ENCODE measurements around the gene NOC4L.

DNA sequence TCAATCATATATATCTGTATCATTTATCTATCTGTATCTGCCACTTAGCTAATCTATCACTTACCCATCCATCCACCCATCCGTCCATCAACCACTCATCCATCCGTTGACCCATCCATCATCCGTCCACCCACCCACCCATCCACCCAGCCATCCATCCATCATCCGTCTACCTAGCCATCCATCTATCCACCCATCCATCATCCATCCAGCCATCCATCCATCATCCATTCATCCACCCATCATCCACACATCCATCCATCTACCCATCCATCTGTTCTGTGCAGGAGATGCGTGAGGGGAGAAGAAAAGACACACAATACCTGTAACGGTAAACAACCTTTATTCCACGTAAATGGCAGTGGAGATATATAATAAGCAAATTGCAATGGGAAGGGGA, 20.2 kb downstream of the NOC4L start:
- TF ChIP-seq, protein P1, sequence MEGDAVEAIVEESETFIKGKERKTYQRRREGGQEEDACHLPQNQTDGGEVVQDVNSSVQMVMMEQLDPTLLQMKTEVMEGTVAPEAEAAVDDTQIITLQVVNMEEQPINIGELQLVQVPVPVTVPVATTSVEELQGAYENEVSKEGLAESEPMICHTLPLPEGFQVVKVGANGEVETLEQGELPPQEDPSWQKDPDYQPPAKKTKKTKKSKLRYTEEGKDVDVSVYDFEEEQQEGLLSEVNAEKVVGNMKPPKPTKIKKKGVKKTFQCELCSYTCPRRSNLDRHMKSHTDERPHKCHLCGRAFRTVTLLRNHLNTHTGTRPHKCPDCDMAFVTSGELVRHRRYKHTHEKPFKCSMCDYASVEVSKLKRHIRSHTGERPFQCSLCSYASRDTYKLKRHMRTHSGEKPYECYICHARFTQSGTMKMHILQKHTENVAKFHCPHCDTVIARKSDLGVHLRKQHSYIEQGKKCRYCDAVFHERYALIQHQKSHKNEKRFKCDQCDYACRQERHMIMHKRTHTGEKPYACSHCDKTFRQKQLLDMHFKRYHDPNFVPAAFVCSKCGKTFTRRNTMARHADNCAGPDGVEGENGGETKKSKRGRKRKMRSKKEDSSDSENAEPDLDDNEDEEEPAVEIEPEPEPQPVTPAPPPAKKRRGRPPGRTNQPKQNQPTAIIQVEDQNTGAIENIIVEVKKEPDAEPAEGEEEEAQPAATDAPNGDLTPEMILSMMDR (IDR thresholded peaks at IDR 0.05): no peak
- TF ChIP-seq, protein P2, sequence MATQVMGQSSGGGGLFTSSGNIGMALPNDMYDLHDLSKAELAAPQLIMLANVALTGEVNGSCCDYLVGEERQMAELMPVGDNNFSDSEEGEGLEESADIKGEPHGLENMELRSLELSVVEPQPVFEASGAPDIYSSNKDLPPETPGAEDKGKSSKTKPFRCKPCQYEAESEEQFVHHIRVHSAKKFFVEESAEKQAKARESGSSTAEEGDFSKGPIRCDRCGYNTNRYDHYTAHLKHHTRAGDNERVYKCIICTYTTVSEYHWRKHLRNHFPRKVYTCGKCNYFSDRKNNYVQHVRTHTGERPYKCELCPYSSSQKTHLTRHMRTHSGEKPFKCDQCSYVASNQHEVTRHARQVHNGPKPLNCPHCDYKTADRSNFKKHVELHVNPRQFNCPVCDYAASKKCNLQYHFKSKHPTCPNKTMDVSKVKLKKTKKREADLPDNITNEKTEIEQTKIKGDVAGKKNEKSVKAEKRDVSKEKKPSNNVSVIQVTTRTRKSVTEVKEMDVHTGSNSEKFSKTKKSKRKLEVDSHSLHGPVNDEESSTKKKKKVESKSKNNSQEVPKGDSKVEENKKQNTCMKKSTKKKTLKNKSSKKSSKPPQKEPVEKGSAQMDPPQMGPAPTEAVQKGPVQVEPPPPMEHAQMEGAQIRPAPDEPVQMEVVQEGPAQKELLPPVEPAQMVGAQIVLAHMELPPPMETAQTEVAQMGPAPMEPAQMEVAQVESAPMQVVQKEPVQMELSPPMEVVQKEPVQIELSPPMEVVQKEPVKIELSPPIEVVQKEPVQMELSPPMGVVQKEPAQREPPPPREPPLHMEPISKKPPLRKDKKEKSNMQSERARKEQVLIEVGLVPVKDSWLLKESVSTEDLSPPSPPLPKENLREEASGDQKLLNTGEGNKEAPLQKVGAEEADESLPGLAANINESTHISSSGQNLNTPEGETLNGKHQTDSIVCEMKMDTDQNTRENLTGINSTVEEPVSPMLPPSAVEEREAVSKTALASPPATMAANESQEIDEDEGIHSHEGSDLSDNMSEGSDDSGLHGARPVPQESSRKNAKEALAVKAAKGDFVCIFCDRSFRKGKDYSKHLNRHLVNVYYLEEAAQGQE (IDR thresholded peaks at IDR 0.05; ENCODE audit: insufficient read depth in 1 of 2, low read depth in 2 of 2, low read length in 1 of 2): no peak
- TF ChIP-seq POLR2AphosphoS5 (IDR thresholded peaks at IDR 0.05; ENCODE audit: low read depth, low read length): no peak
- no peak for TF ChIP-seq SIN3A (IDR thresholded peaks at IDR 0.05; ENCODE audit: borderline replicate concordance, insufficient read depth, low read depth, low read length)
